M059J (cell line): Measurements from ENCODE around the gene RAX2. TPM values are rescaled to one million over a fixed set of nuclear protein-coding genes. Genes with fewer than 3 reads are reported as not detected.
"Not testable (repeated sequence)": the region's sequence is repeated elsewhere in the genome, so short reads cannot be mapped to it uniquely, and the experiment has no call there.

Experiments used
- DNase-seq: peaks from one replicate; pipeline ENCODE4 v3.0.0-alpha.2; 2012; ENCODE audit warnings: low read depth
- total RNA-seq: library from RNA; depleted of rRNA; stranded (reverse); fragments of >200 nt; shearing (Covaris generic); gene quantifications from 2 replicates; pipeline ENCODE4 v1.2.3, GENCODE V29; 2014

RAX2 gene
- total RNA-seq, 1 experiment from 2014 or later: not detected

GRCh38 chr19:3760871-3761361 lies 11.1 kb downstream of the RAX2 start:
- no peak for DNase-seq

- no peak for DNase-seq
Measured at GRCh38 chr19:3759482-3760254, 12.4 kb downstream of the RAX2 start.

GRCh38 chr19:3758297-3758696 lies 13.7 kb downstream of the RAX2 start:
- DNase-seq: not testable (repeated sequence)

GRCh38 chr19:3757705-3758104 lies 14.3 kb downstream of the RAX2 start:
- DNase-seq: not testable (repeated sequence)

GRCh38 chr19:3753631-3754410 lies 18.2 kb downstream of the RAX2 start:
- no peak for DNase-seq

GRCh38 chr19:3752492-3752891 lies 19.5 kb downstream of the RAX2 start:
- no peak for DNase-seq

- DNase-seq: no peak
Measured at GRCh38 chr19:3751236-3751635, 20.8 kb downstream of the RAX2 start.

GRCh38 chr19:3750211-3750610 lies 21.8 kb downstream of the RAX2 start:
- no peak for DNase-seq

- no peak for DNase-seq
Measured at GRCh38 chr19:3748965-3749364, 23.1 kb downstream of the RAX2 start.

- DNase-seq: no peak
Measured at GRCh38 chr19:3746371-3747056, 25.5 kb downstream of the RAX2 start.

- no peak for DNase-seq
Measured at GRCh38 chr19:3745363-3746045, 26.5 kb downstream of the RAX2 start.

GRCh38 chr19:3743486-3743885 lies 28.5 kb downstream of the RAX2 start:
- DNase-seq: no peak

GRCh38 chr19:3740431-3740830 lies 31.6 kb downstream of the RAX2 start:
- DNase-seq: no peak

GRCh38 chr19:3738477-3739220 lies 33.4 kb downstream of the RAX2 start:
- DNase-seq: no peak

- peak; percentile 50 for DNase-seq
Measured at GRCh38 chr19:3737487-3738205, 34.4 kb downstream of the RAX2 start.

GRCh38 chr19:3736106-3736724 lies 35.8 kb downstream of the RAX2 start:
- DNase-seq: no peak

- DNase-seq: no peak
Measured at GRCh38 chr19:3734310-3734600, 37.8 kb downstream of the RAX2 start.

- DNase-seq: no peak
Measured at GRCh38 chr19:3733549-3734309, 38.3 kb downstream of the RAX2 start.

- no peak for DNase-seq
Measured at GRCh38 chr19:3732108-3732507, 39.9 kb downstream of the RAX2 start.
